DMS79 (cell line): Measurements from ENCODE around the gene RRBP1.
"Not testable (repeated sequence)": the region's sequence is repeated elsewhere in the genome, so short reads cannot be mapped to it uniquely, and the experiment has no call there.

Source experiments
- DNase-seq: peaks from one replicate; lab custom pipeline; 2025; lab: John Stamatoyannopoulos, UW

RRBP1 gene

DNA sequence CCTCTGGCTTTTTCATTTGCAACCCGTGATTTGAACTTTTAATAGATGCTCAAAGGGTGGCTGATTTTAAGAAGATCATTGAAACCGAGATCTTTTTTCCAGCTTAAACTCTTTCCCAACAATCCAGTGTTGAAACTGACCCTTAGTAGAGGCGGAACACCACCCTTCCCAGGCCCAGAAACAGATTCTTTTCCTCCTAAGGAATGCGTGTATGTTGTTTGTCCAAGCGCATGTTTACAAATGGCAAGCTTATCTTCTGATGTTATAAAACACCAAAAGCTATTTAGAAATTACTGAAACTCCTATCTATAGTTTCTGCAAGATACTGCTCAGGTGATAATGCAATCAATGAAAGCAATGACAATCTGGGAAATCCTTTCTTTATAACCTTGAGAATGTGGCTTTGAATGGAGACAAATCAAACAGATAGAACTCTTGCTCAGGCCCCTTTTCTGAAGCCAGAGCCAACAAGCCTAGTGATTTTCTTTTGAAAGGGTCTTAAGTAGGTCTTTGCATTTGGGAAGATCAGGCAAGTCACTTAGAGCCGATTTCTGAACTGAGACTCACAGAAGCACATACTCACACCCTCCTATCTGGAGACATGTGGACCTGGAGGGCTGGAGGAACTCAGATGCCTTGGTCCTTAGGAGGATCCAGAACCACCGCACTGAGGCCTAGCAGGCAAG, 26.8 kb upstream of the RRBP1 start:
- DNase-seq = no peak

- DNase-seq = not testable (repeated sequence)
Observed at GRCh38 chr20:17707951-17708350, 25.9 kb upstream of the RRBP1 start.

- DNase-seq = no peak
Observed at GRCh38 chr20:17706632-17707031, 24.6 kb upstream of the RRBP1 start.

DNA sequence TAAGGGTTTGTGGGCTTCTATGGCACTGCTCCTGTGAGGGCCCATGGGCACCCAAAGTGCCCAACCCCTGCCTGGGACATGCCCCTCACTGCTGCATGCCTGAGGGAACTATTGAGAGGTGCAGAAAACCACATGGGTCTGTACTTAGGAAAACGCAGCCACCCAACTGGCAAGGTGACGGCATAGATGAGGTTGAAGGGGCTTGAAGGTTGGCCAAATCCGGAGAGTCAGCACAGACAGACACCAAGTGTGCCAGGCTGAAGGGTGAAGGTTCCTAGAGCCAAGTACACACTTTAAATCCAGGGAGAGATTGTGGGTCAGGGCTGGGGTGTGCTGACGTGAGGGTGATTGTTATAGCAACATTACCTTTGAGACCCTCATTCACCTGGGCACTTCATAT, 23.9 kb upstream of the RRBP1 start:
- DNase-seq = no peak

- DNase-seq = no peak
Observed at GRCh38 chr20:17704589-17705317, 22.7 kb upstream of the RRBP1 start.

GRCh38 chr20:17701826-17702225, 19.8 kb upstream of the RRBP1 start:
- no peak for DNase-seq

GRCh38 chr20:17700637-17701036, 18.6 kb upstream of the RRBP1 start:
- no peak for DNase-seq

- no peak for DNase-seq
Observed at GRCh38 chr20:17699931-17700351, 17.9 kb upstream of the RRBP1 start, which contains the start of gene BANF2. Gene BANF2, plus strand, starts transcription at chr20:17699966. Its CDS starts 25,060 bp downstream, at chr20:17725026.

DNA sequence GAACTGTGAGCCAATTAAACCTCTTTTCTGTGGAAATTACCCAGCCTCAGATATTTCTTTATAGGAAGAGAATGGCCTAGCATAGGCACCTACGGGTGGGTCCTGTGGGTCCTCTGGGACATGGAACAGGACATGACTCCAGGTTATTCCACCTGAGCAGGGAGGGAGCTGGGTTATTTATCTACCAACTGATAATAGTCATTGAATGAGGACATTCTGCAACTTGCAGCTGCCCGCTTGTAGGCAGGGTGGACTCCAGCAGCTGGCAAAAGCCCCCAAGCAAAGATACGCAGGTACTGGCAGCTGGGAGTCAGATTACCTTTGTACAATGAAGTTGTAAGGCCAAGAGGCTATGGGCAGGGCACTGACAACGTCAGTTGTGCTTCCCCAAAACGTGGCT, 16.3 kb upstream of the RRBP1 start:
- no peak for DNase-seq

GRCh38 chr20:17697171-17697570, 15.1 kb upstream of the RRBP1 start:
- DNase-seq = no peak

DNA sequence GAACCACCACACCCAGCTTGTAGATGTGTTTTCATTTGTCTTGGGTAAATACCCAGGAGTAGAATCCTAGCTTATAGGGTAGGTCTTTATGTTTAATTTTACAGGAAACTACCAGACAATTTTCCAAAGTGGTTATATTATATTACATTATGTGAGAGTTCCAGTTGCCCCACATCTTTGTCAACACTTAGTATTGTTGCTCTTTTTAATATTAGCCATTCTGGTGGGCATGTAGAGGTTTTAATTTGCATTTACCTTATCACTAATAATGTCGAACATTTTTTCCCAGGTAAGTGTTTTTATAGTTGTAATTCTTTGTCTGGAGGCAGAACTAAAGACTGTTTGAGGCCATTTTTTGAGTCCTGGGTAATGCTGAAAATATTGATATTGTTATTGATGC, 14.2 kb upstream of the RRBP1 start:
- no peak for DNase-seq

DNA sequence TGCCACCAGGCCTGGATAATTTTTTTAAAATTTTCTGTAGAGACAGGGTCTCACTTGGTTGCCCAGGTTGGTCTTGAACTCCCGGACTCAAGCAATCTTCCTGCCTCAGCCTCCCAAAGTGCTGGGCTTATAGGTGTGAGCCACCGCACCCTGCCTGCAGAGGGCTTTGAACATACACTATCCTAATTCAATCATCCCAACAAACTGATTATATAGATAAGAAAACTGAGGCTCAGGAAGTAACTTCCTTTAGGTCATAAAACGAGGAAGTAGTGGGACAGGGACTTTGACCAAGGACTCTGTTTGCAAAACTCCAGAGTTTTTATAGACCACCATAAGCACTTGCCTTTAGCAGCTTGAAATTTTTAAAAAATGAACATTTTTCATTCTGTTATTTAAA, 12.7 kb upstream of the RRBP1 start:
- DNase-seq = no peak

- DNase-seq = no peak
Observed at GRCh38 chr20:17693444-17694001, 11.5 kb upstream of the RRBP1 start.

GRCh38 chr20:17691758-17692157, 9.7 kb upstream of the RRBP1 start:
- no peak for DNase-seq

DNA sequence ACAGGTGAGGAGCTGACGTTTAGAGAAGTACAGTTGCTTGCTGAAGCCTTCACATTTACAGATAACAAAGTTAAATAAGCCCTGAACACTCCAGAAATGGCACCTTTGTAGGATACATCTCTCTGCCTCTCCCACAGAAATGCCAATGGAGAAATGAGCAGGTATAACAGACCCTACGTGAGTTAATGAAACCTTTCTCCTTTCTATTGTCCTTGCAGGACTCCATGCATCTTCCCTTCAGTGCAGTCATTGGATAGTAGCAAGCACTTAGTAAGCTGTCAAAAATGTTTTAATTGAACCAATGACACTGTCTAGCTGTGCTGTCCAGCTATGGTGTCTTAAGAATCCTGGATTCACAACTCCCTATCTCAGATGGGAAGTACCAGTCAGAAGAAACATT, 8.1 kb upstream of the RRBP1 start:
- no peak for DNase-seq

- DNase-seq = no peak
Observed at GRCh38 chr20:17688965-17689364, 6.9 kb upstream of the RRBP1 start.

GRCh38 chr20:17687800-17688199, 5.8 kb upstream of the RRBP1 start:
- DNase-seq = no peak

GRCh38 chr20:17685168-17685567, 3.1 kb upstream of the RRBP1 start:
- DNase-seq = no peak

GRCh38 chr20:17684077-17684888, 2.2 kb upstream of the RRBP1 start:
- DNase-seq = no peak

GRCh38 chr20:17683218-17684076, 1.4 kb upstream of the RRBP1 start:
- DNase-seq = no peak

- DNase-seq = no peak
Observed at GRCh38 chr20:17682889-17683198, 802 bp upstream of the RRBP1 start.

DNA sequence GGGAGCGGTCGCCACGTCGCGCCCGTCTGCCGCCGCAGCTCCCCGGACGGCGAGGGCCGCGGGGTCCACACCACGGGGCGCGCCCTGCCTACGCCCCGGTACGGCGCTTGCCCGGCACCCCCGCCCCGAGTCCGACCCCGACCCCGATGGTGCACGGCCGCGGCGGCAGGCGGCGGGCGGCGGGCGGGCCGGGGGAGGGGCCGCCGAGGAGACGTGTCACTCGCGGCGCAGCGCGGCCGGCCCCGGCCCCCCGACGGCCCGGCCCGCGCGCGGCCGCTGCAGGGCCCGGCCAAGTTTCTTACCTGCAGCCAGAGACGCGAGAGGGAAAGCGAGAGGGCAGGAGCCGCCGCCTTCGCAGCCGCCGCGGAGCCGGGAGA, 328 bp downstream of the RRBP1 start:
- no peak for DNase-seq
